Measurements from ENCODE around the gene GLI2.

GLI2 gene

GRCh38 chr2:120701096-120701495 lies 34.6 kb upstream of the GLI2 start:
- peaks cover 11% of the 10 kb centered on the region for H3K27me3 ChIP-seq (ENCODE audit: control insufficient read depth, insufficient read depth, low read length)
- no peaks in the 10 kb centered on the region for H3K36me3 ChIP-seq (ENCODE audit: control insufficient read depth, low read depth, low read length)
- H3K9me3 ChIP-seq (ENCODE audit: control insufficient read depth, low read depth, low read length), result no peaks in the 10 kb centered on the region
- H3K27ac ChIP-seq (ENCODE audit: low read length), result no peak overlapping the region
- no peak overlapping the region for H3K9ac ChIP-seq (ENCODE audit: low read length)
- H3K4me3 ChIP-seq (ENCODE audit: low read length), result no peak overlapping the region
- H3K4me1 ChIP-seq (ENCODE audit: control insufficient read depth, low read depth, low read length), result peaks cover 24% of the 10 kb centered on the region

- H3K4me3 ChIP-seq (ENCODE audit: low read length), result no peak overlapping the region
Observed at GRCh38 chr2:120701499-120701898, 34.2 kb upstream of the GLI2 start.

GRCh38 chr2:120702061-120702460 lies 33.6 kb upstream of the GLI2 start:
- Histone ChIP-seq H3K36me3 (ENCODE audit: control insufficient read depth, low read depth, low read length) (no peaks in the 10 kb centered on the region), H3K27me3 (ENCODE audit: control insufficient read depth, insufficient read depth, low read length) (peaks cover 12% of the 10 kb centered on the region), H3K9me3 (ENCODE audit: control insufficient read depth, low read depth, low read length) (no peaks in the 10 kb centered on the region), H3K9ac (ENCODE audit: low read length) (no peak overlapping the region), H3K4me1 (ENCODE audit: control insufficient read depth, low read depth, low read length) (peaks cover 21% of the 10 kb centered on the region), H3K4me3 (ENCODE audit: low read length) (no peak overlapping the region), H3K27ac (ENCODE audit: low read length) (no peak overlapping the region)

More at GRCh38 chr2:120701499-120701898, 34.2 kb upstream of the GLI2 start:
- Histone ChIP-seq H3K4me1 (ENCODE audit: control insufficient read depth, low read depth, low read length) (peaks cover 21% of the 10 kb centered on the region), H3K9me3 (ENCODE audit: control insufficient read depth, low read depth, low read length) (no peaks in the 10 kb centered on the region), H3K27me3 (ENCODE audit: control insufficient read depth, insufficient read depth, low read length) (peaks cover 11% of the 10 kb centered on the region), H3K36me3 (ENCODE audit: control insufficient read depth, low read depth, low read length) (no peaks in the 10 kb centered on the region), H3K9ac (ENCODE audit: low read length) (no peak overlapping the region), H3K27ac (ENCODE audit: low read length) (no peak overlapping the region)

GRCh38 chr2:120702801-120703200 lies 32.9 kb upstream of the GLI2 start:
- no peak overlapping the region for H3K9ac ChIP-seq (ENCODE audit: low read length)
- H3K4me1 ChIP-seq (ENCODE audit: control insufficient read depth, low read depth, low read length), result peaks cover 21% of the 10 kb centered on the region
- H3K4me3 ChIP-seq (ENCODE audit: low read length), result no peak overlapping the region
- H3K36me3 ChIP-seq (ENCODE audit: control insufficient read depth, low read depth, low read length), result no peaks in the 10 kb centered on the region
- no peaks in the 10 kb centered on the region for H3K9me3 ChIP-seq (ENCODE audit: control insufficient read depth, low read depth, low read length)
- H3K27ac ChIP-seq (ENCODE audit: low read length), result no peak overlapping the region
- peaks cover 14% of the 10 kb centered on the region for H3K27me3 ChIP-seq (ENCODE audit: control insufficient read depth, insufficient read depth, low read length)

GRCh38 chr2:120703330-120703994 lies 32.2 kb upstream of the GLI2 start:
- peaks cover 21% of the 10 kb centered on the region for H3K4me1 ChIP-seq (ENCODE audit: control insufficient read depth, low read depth, low read length)
- peaks cover 14% of the 10 kb centered on the region for H3K27me3 ChIP-seq (ENCODE audit: control insufficient read depth, insufficient read depth, low read length)
- H3K36me3 ChIP-seq (ENCODE audit: control insufficient read depth, low read depth, low read length), result no peaks in the 10 kb centered on the region
- H3K27ac ChIP-seq (ENCODE audit: low read length), result no peak overlapping the region
- no peaks in the 10 kb centered on the region for H3K9me3 ChIP-seq (ENCODE audit: control insufficient read depth, low read depth, low read length)
- H3K9ac ChIP-seq (ENCODE audit: low read length), result no peak overlapping the region
- H3K4me3 ChIP-seq (ENCODE audit: low read length), result no peak overlapping the region

- Histone ChIP-seq H3K4me1 (ENCODE audit: control insufficient read depth, low read depth, low read length) (peaks cover 30% of the 10 kb centered on the region), H3K36me3 (ENCODE audit: control insufficient read depth, low read depth, low read length) (no peaks in the 10 kb centered on the region), H3K27ac (ENCODE audit: low read length) (no peak overlapping the region), H3K27me3 (ENCODE audit: control insufficient read depth, insufficient read depth, low read length) (peaks cover 14% of the 10 kb centered on the region), H3K9ac (ENCODE audit: low read length) (no peak overlapping the region), H3K9me3 (ENCODE audit: control insufficient read depth, low read depth, low read length) (no peaks in the 10 kb centered on the region), H3K4me3 (ENCODE audit: low read length) (no peak overlapping the region)
Observed at GRCh38 chr2:120704696-120705095, 31.0 kb upstream of the GLI2 start.

- Histone ChIP-seq H3K9me3 (ENCODE audit: control insufficient read depth, low read depth, low read length) (no peaks in the 10 kb centered on the region), H3K27ac (ENCODE audit: low read length) (no peak overlapping the region)
Observed at GRCh38 chr2:120707816-120708215, 27.9 kb upstream of the GLI2 start.

GRCh38 chr2:120708944-120709607 lies 26.6 kb upstream of the GLI2 start:
- no peak overlapping the region for H3K9ac ChIP-seq (ENCODE audit: low read length)
- H3K36me3 ChIP-seq (ENCODE audit: control insufficient read depth, low read depth, low read length), result no peaks in the 10 kb centered on the region
- H3K4me1 ChIP-seq (ENCODE audit: control insufficient read depth, low read depth, low read length), result peaks cover 24% of the 10 kb centered on the region
- H3K9me3 ChIP-seq (ENCODE audit: control insufficient read depth, low read depth, low read length), result no peaks in the 10 kb centered on the region
- H3K4me3 ChIP-seq (ENCODE audit: low read length), result peak overlapping the region; percentile 11
- peaks cover 44% of the 10 kb centered on the region for H3K27me3 ChIP-seq (ENCODE audit: control insufficient read depth, insufficient read depth, low read length)
- H3K27ac ChIP-seq (ENCODE audit: low read length), result no peak overlapping the region

More at GRCh38 chr2:120707816-120708215, 27.9 kb upstream of the GLI2 start:
- peaks cover 34% of the 10 kb centered on the region for H3K27me3 ChIP-seq (ENCODE audit: control insufficient read depth, insufficient read depth, low read length)
- no peaks in the 10 kb centered on the region for H3K36me3 ChIP-seq (ENCODE audit: control insufficient read depth, low read depth, low read length)
- H3K4me1 ChIP-seq (ENCODE audit: control insufficient read depth, low read depth, low read length), result peaks cover 30% of the 10 kb centered on the region
- no peak overlapping the region for H3K9ac ChIP-seq (ENCODE audit: low read length)
- no peak overlapping the region for H3K4me3 ChIP-seq (ENCODE audit: low read length)

GRCh38 chr2:120709608-120710041 lies 26.0 kb upstream of the GLI2 start:
- Histone ChIP-seq H3K36me3 (ENCODE audit: control insufficient read depth, low read depth, low read length) (no peaks in the 10 kb centered on the region), H3K4me3 (ENCODE audit: low read length) (peak overlapping the region; percentile 11), H3K27ac (ENCODE audit: low read length) (no peak overlapping the region), H3K9ac (ENCODE audit: low read length) (no peak overlapping the region), H3K4me1 (ENCODE audit: control insufficient read depth, low read depth, low read length) (peaks cover 18% of the 10 kb centered on the region), H3K27me3 (ENCODE audit: control insufficient read depth, insufficient read depth, low read length) (peaks cover 45% of the 10 kb centered on the region), H3K9me3 (ENCODE audit: control insufficient read depth, low read depth, low read length) (no peaks in the 10 kb centered on the region)

GRCh38 chr2:120710256-120710655 lies 25.4 kb upstream of the GLI2 start:
- peaks cover 15% of the 10 kb centered on the region for H3K4me1 ChIP-seq (ENCODE audit: control insufficient read depth, low read depth, low read length)
- H3K9ac ChIP-seq (ENCODE audit: low read length), result no peak overlapping the region
- H3K27ac ChIP-seq (ENCODE audit: low read length), result no peak overlapping the region
- H3K9me3 ChIP-seq (ENCODE audit: control insufficient read depth, low read depth, low read length), result no peaks in the 10 kb centered on the region
- peak overlapping the region; percentile 11 for H3K4me3 ChIP-seq (ENCODE audit: low read length)
- no peaks in the 10 kb centered on the region for H3K36me3 ChIP-seq (ENCODE audit: control insufficient read depth, low read depth, low read length)
- peaks cover 45% of the 10 kb centered on the region for H3K27me3 ChIP-seq (ENCODE audit: control insufficient read depth, insufficient read depth, low read length)

GRCh38 chr2:120711694-120712093 lies 24.0 kb upstream of the GLI2 start:
- Histone ChIP-seq H3K27ac (ENCODE audit: low read length) (no peak overlapping the region), H3K4me3 (ENCODE audit: low read length) (no peak overlapping the region), H3K27me3 (ENCODE audit: control insufficient read depth, insufficient read depth, low read length) (peaks cover 37% of the 10 kb centered on the region), H3K9me3 (ENCODE audit: control insufficient read depth, low read depth, low read length) (no peaks in the 10 kb centered on the region), H3K36me3 (ENCODE audit: control insufficient read depth, low read depth, low read length) (no peaks in the 10 kb centered on the region), H3K9ac (ENCODE audit: low read length) (no peak overlapping the region), H3K4me1 (ENCODE audit: control insufficient read depth, low read depth, low read length) (peaks cover 15% of the 10 kb centered on the region)

Measured in iPS-18a (cell line).